Activated naive CD4-positive, alpha-beta T cell treated with anti-CD3 and anti-CD28 coated beads, Interleukin-2, amount 50 U/mL, for 24 hours (primary cell): ENCODE measurements around the gene UPK2.

Experiments used
- H3K27ac Mint-ChIP-seq: one replicate; pipeline ENCODE4 v1.8.0; 2021; ENCODE audit warnings: mild to moderate bottlenecking, mixed read lengths
- H3K27me3 Mint-ChIP-seq: one replicate; pipeline ENCODE4 v1.8.0; 2021; ENCODE audit warnings: mixed read lengths
- H3K36me3 Mint-ChIP-seq: one replicate; pipeline ENCODE4 v1.8.0; 2021; ENCODE audit warnings: mixed read lengths
- H3K4me1 Mint-ChIP-seq: one replicate; pipeline ENCODE4 v1.8.0; 2021; ENCODE audit warnings: mixed read lengths
- H3K4me3 Mint-ChIP-seq: one replicate; pipeline ENCODE4 v1.8.0; 2021; ENCODE audit warnings: mild to moderate bottlenecking, mixed read lengths
- H3K9me3 Mint-ChIP-seq: one replicate; pipeline ENCODE4 v1.8.0; 2021; ENCODE audit warnings: mixed read lengths

The UPK2 gene

DNA sequence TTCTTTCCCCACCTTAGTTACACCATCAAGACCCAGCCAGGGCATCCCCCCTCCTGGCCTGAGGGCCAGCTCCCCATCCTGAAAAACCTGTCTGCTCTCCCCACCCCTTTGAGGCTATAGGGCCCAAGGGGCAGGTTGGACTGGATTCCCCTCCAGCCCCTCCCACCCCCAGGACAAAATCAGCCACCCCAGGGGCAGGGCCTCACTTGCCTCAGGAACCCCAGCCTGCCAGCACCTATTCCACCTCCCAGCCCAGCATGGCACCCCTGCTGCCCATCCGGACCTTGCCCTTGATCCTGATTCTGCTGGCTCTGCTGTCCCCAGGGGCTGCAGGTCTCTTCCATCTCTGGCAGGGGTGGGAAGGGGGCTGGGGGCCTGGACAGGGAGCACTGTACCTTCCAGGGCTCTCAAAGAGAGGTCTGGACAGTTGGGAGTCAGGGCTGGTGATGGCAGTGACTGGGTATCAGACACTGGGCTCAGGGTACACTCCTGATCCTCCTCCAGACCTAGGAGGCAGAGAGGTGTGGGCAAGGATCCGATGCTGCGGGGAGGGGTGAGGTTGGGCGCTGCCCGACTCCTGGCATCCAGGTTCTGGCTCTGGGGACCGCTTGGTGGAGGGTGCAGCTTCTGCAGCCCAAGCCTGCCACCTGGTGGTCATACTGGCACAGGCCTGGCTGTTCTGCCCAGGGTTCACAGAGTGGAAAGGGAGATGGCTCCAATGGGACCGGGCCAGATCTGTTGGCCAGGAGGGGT is at the start of gene UPK2:
TSS of gene UPK2 (plus strand) at position 205 of the 753 bp plus-strand sequence. CDS start at position 258, 53 bp downstream.
- no peaks in the 10 kb centered on the region for H3K9me3 Mint-ChIP-seq
- H3K4me3 Mint-ChIP-seq = no peak within 1 kb of the TSS
- no peaks in the 10 kb centered on the region for H3K36me3 Mint-ChIP-seq
- H3K27me3 Mint-ChIP-seq = no peaks in the 10 kb centered on the region
- peak within 1 kb of the TSS; percentile 70 for H3K27ac Mint-ChIP-seq
- H3K4me1 Mint-ChIP-seq = peaks cover 5% of the 10 kb centered on the region

DNA sequence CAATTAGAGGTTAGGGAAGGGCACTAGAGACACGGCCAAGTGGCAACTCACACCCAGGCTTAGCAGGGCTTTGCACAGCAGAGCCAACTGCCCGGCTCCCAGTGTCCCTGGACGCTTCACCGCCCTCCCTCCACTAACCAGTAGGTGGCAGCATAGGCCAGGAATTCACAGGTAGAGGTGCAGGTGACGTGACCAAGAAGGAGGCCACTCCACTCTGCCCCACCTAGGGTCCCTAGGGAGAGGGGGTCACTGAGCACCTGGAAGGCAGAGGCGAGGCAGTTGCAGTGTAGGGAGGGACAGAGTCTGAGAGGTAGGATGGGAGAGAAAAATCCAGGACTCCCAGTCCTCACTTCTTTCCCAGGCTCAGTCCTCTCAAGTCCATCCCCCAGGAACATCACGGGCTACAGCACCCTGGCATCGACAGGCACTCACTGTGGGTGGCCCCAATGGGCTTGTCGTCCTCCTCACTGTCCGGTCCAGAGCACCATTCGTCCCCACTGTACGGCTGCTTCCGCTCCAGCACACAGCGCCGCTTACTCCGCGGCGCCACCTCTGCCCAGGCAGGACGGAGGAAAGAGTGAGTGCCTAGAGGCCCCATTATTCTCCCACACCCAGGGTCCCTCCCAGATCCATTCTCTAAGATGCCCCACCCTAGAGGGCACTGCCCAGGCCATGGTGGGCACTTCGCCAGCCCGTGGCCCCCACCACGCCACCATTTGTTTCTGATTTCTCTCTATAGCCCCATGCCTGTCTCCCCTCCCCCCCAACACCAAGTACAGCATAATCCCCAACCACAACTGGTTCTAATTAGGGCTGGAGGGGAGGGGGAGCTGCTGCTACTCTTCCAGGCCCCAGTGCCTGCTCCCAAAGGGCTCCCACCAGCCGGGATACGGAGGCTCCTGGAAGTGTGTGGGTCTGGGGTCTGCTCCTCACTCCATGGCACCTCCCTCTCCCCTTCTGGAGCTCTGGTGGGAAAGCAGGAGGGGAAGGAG is 48.8 kb upstream of the UPK2 start:
- Mint-ChIP-seq H3K27ac (peak overlapping the region; percentile 73), H3K4me3 (no peak overlapping the region), H3K9me3 (no peaks in the 10 kb centered on the region), H3K4me1 (peaks cover 48% of the 10 kb centered on the region), H3K27me3 (no peaks in the 10 kb centered on the region), H3K36me3 (no peaks in the 10 kb centered on the region)

DNA sequence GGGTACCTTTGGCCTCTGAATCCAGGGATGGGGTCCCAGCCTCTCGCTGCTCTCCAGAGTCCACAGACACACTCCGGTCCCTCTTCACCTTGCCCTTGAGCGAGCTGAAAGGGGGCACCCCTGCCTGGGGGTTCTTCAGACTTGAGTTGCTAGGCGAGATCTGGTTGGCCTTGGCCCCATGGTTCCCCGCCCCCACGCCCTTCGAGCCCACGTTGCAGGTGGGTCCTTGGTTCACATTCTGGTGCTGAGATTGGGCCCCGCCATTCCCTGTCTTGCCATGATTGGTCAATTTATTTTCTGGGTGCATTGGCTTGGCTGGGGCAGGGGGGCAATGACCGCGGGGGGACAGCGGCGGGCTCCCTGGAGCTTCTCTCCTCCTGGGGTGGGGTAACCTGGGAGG is 47.8 kb upstream of the UPK2 start:
- no peaks in the 10 kb centered on the region for H3K27me3 Mint-ChIP-seq

DNA sequence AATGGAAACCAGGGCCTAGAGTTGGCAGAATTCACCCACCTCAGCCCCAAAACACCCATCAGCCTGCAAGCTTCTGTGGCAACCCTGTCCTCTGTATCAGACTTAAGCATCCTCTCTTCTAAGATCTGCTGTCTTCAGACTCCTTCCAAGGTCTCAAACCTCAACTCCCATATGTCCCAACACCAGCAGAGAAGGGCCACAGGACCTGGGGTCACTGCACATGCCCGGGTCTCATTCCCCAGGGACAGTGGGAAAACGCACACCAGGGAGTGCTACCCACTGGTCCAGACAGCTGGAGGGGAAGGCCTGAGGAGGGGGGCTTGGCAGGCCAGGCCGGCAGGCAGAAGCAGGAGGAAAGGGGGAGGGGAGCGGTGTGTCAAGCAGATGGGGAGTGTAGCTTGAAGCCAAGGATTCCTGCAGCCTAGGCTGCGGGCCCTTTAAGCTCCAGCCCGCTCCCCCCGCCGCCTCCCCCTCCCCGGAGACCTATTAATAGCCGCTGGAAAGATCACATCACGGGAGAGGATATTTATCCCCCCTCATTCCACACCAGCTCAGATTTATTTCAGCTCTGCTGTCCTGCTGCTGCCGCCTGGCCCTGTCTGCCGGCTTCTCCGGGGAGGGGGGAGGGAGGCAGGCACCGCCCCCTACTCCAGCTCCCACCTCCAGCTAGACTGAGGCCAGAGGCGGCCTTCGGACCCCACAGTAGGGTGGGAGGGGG is 47.0 kb upstream of the UPK2 start:
- H3K9me3 Mint-ChIP-seq = no peaks in the 10 kb centered on the region
- peak overlapping the region; percentile 45 for H3K4me3 Mint-ChIP-seq
- H3K27me3 Mint-ChIP-seq = no peaks in the 10 kb centered on the region
- H3K27ac Mint-ChIP-seq = peak overlapping the region; percentile 19
- H3K4me1 Mint-ChIP-seq = peaks cover 59% of the 10 kb centered on the region
- no peaks in the 10 kb centered on the region for H3K36me3 Mint-ChIP-seq

More for the DNA sequence above, 47.8 kb upstream of the UPK2 start:
- peaks cover 58% of the 10 kb centered on the region for H3K4me1 Mint-ChIP-seq
- H3K36me3 Mint-ChIP-seq = no peaks in the 10 kb centered on the region
- no peaks in the 10 kb centered on the region for H3K9me3 Mint-ChIP-seq
- H3K4me3 Mint-ChIP-seq = no peak overlapping the region
- peak overlapping the region; percentile 59 for H3K27ac Mint-ChIP-seq

DNA sequence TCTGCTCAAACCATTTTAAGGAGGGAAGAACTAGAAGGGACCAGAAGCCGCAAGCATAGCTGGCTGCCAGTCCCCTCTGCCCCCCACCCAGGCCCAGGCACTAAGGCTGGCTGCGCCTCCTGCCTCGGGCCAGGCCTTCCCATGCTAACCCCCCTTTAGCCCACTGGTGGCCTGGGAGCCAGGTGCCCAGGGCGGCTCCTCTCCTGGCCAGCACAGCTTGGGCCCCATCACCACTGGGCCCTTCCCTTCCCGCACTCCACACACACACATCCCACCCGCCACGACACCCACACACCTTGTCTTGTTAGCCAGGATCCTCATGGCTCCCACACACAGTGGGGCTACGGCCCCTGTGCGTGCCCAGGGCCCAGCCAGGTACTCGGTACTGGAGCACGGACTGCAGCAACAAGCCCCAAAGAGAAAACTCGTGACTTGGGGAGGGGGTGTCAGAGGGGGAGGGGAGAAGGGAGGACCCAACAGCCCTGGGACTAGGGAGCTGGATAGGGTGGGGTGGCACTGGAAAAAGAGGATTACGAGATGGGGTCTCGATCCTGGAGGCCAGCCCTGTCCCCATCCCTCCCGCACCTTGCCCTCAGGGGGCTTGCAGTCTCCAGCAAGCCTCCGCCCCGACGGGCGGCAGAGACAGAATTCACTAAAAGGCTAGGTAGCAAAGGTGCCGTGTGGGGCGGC is 46.3 kb upstream of the UPK2 start:
- Mint-ChIP-seq H3K27me3 (no peaks in the 10 kb centered on the region), H3K27ac (peak overlapping the region; percentile 93), H3K36me3 (no peaks in the 10 kb centered on the region), H3K4me1 (peaks cover 66% of the 10 kb centered on the region), H3K9me3 (no peaks in the 10 kb centered on the region), H3K4me3 (no peak overlapping the region)

DNA sequence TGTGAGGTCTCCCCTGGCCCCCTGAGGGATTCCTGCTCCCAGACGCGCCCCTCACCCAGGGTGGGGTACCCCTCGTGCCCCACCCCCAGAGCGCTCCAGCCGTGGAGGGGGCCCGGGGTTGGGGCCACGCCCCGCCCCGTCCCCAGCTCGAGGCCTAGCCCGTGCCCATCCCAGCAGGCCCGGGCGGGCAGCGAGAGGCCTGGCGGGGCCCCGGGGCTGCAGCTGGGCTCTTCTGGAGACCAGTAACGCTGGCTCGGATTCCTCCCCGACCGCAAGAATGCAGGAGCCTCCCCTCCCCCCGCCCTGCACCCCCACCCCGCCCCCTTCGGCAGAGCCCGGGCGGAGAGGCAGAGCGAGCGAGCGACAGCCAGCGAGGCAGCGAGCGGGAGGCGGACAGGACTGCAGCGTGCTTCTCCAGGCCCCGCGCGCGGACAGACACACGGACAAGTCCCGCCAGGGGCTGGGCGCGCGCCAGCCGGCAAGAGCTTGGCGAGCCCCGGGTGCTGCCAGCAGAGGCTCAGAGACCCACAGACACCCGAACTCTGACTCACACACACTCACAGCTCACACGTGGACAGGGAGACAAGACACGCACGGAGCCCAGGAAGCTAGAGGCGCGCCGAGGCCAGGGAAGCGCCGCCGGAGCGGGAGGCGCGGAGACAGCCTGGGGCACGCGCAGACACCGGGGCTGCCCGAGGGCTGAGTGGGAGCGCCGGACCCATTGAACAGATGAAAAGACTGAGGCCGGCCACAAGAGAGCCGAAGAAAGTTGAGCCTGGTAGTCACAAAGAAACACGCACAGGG is 45.6 kb upstream of the UPK2 start:
- Mint-ChIP-seq H3K9me3 (no peaks in the 10 kb centered on the region), H3K36me3 (no peaks in the 10 kb centered on the region), H3K27ac (peak overlapping the region; percentile 97), H3K27me3 (no peaks in the 10 kb centered on the region), H3K4me1 (peaks cover 74% of the 10 kb centered on the region), H3K4me3 (peak overlapping the region; percentile 84)

DNA sequence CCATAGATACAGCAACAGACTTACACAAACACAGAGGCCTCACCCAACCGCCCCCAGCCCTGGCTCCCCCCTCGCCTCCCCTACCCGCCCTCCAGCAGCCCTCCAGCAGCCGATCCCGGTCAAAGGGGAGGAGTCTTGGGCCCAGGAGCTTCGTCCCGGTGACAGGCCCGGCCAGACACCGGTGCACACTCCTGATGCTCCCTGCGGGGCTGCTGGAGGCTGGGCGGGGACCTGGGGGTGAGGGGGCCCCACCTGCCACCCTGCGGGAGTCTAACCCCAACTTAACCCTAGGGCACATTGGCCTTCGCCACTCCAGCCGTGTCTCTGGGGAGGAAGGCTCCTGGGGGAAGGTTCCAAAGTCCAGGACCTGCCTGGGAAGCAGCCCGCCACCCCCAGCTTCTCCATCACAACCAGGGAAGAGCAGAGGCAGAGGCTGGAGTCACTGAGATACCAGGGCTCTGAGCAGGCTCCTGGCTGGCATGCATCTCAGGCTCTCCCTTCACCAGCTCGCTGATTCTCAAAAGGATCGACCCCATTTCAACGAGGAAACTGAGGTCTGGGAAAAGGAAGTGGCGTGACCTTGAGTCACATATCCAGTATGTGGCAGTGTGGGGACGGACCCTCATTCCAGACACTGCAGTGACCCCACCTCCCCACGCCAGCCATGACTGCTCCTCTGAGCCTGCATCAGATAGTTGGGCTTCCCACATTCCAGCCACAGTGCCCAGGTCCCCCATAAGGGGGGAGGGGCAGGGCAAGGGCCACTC is 44.8 kb upstream of the UPK2 start:
- H3K9me3 Mint-ChIP-seq = no peaks in the 10 kb centered on the region
- peaks cover 81% of the 10 kb centered on the region for H3K4me1 Mint-ChIP-seq
- H3K27me3 Mint-ChIP-seq = no peaks in the 10 kb centered on the region
- H3K36me3 Mint-ChIP-seq = no peaks in the 10 kb centered on the region
- H3K27ac Mint-ChIP-seq = peak overlapping the region; percentile 97
- peak overlapping the region; percentile 84 for H3K4me3 Mint-ChIP-seq

DNA sequence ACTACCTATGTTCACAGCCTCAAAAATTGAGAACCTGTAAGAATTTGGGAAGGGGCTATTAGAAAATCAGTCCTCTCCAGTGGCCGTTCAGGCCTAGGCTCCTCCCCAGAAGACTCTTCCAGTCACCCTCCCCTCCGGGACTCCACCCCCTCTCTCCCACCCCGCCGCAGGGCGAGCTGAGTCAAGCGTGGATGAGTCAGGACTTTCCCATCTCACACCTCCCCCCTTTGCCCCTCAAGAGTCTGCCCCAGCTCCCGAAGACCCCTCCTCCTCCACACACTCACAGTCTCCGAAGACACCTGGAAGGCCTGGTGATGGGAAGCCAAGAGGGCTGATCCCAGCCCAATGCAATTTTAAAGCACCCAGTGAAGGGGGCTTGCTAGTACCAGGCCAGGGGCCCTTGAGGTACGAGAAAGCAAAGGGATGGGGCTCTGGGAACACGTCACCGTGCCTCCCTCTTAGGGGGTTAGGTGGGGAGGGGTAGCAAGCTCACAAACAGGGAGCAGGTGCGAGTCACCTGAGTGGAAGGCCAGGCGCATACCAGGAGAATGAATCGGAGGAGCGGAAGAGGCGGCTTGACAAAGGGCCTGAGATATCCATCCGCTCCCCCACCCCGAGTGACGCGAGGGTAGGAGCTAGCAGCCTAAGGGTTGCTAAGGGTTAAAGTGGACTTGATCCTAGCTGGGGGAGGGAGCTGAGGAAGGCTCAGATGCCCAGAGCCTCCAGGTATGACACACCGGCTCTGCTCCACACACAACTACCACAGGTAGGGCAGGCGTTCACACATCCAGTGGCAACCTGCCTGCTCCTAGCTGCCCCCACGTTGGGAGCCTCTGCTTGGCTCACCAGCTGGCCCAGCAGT is 44.0 kb upstream of the UPK2 start:
- no peaks in the 10 kb centered on the region for H3K36me3 Mint-ChIP-seq
- H3K4me1 Mint-ChIP-seq = peaks cover 83% of the 10 kb centered on the region
- no peaks in the 10 kb centered on the region for H3K27me3 Mint-ChIP-seq

DNA sequence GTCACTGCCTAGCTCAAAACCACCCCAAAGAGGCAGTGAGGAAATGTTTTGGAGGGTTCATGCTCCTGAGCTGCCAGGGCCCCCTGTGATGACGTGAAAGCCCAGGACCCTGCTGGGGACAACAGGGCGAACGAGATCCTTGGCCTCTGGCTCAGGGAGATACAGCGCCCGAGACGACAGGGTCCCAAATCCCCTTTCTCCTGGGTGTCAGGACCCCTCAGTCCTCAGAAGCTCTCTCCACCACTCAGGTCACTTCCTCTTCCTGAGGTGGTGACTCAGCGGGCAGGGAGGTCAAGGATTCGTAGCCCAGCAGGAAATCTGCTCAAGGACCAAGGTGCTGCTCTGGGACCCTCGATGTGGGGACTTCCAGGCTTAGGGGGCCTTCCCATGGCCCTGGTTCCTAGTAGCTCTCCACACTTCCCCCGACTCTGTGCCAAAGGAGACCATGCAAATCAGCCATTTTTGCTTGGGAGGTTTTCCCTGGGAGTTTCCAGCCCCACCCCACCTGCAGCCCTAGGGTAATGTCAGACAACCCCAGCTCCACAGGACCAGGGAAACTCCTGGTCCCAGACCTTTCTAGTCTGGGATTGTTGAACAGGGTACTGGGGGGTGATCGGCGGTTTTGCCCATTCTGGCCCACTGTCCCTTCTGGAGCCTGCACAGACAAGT is 43.2 kb upstream of the UPK2 start:
- peak overlapping the region; percentile 77 for H3K4me3 Mint-ChIP-seq
- H3K36me3 Mint-ChIP-seq = no peaks in the 10 kb centered on the region

More for the DNA sequence above, 44.0 kb upstream of the UPK2 start:
- peak overlapping the region; percentile 95 for H3K27ac Mint-ChIP-seq
- H3K4me3 Mint-ChIP-seq = peak overlapping the region; percentile 77
- H3K9me3 Mint-ChIP-seq = no peaks in the 10 kb centered on the region

DNA sequence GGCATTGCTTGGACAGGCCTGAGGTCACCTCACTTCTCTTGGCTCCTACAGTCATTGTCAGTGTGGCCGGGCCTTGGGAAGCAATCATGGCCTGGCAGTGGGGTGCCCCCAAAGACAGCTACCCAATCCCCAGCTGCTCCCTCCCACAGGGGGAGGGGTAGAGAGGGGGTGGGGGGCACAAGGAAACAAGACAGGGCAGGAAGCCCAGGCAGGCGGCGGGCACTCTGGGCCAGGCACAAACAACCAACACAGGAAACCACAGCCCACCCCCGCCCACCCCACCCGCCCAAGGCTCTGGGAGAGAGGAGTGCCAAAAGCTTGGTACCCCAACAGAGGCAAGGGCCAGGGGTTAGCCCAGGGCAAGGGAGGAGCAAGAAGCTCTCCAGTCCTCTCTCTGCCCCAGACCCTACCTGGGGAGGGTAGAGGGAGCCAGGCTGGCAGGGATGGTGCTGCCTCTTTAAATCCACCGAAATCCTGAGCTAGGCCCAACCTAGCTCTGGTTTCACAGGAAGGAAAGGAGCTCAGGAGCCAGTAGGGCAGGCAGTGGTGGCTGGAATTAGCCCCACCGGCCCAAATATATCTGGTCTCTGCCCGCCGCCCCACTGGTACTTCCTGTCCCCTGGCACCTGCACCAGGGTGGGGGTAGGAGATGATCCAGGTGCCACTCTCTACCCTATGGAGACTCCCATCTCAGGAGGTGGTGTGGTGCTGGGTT is 42.5 kb upstream of the UPK2 start:
- no peaks in the 10 kb centered on the region for H3K9me3 Mint-ChIP-seq
- H3K4me3 Mint-ChIP-seq = peak overlapping the region; percentile 77
- H3K4me1 Mint-ChIP-seq = peaks cover 79% of the 10 kb centered on the region
- peak overlapping the region; percentile 89 for H3K27ac Mint-ChIP-seq
- no peaks in the 10 kb centered on the region for H3K36me3 Mint-ChIP-seq
- H3K27me3 Mint-ChIP-seq = no peaks in the 10 kb centered on the region

More for the DNA sequence above, 43.2 kb upstream of the UPK2 start:
- peak overlapping the region; percentile 95 for H3K27ac Mint-ChIP-seq
- peaks cover 83% of the 10 kb centered on the region for H3K4me1 Mint-ChIP-seq
- no peaks in the 10 kb centered on the region for H3K27me3 Mint-ChIP-seq
- no peaks in the 10 kb centered on the region for H3K9me3 Mint-ChIP-seq

DNA sequence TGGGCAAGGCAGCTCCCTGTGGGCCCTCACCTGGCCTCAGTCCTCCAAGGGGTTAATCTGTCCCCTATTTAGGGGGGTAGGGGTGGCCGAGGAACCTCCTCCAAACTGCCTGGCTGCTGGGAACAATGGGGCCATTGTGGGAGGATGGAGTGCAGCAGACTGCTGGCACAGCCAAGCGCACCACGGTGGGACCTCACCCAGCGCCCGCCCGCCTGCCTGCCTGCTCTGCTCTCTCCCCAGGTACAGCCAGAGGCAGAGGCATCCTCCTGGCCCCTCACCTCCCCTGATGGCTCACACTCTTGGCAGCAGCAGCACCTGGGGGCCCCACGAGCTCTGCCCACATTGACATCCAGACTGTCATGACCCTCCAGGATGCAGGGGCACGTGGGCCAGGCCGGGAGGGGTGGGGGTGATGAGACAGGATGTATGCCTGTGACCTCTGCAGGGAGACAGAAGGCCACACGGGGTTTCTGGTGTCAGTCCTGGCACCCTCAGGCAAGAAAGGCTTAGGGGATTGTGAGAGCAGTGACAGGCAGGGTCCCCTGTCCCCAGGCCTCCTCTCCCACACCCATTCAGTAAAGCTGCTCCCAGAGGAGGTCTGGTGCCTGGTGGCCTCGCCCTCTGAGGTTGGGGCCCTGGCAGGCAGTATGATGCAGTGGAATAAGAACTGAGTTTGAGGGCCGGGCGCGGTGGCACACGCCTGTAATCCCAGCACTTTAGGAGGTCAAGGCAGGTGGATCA is 41.8 kb upstream of the UPK2 start:
- Mint-ChIP-seq H3K9me3 (no peaks in the 10 kb centered on the region), H3K4me1 (peaks cover 75% of the 10 kb centered on the region), H3K4me3 (peak overlapping the region; percentile 57), H3K27me3 (no peaks in the 10 kb centered on the region), H3K36me3 (no peaks in the 10 kb centered on the region), H3K27ac (peak overlapping the region; percentile 89)
